Measurements from ENCODE around the gene BRIP1.
"Not testable (repeated sequence)": the region's sequence is repeated elsewhere in the genome, so short reads cannot be mapped to it uniquely, and the experiment has no call there.

The BRIP1 gene

GRCh38 chr17:61670691-61671090, 192.6 kb downstream of the BRIP1 start:
- no peak for DNase-seq (ENCODE audit: low read depth in 2 of 3, low spot score in 1 of 3)

- no peak for DNase-seq (ENCODE audit: low read depth in 2 of 3, low spot score in 1 of 3)
These were observed 193.8 kb downstream of the BRIP1 start for GRCh38 chr17:61669522-61669921.

- DNase-seq (ENCODE audit: low read depth in 2 of 3, low spot score in 1 of 3), result no peak
These were observed 194.8 kb downstream of the BRIP1 start for GRCh38 chr17:61668486-61668885.

- not testable (repeated sequence) for DNase-seq (ENCODE audit: low read depth in 2 of 3, low spot score in 1 of 3)
These were observed 196.8 kb downstream of the BRIP1 start for GRCh38 chr17:61666406-61667088.

DNA sequence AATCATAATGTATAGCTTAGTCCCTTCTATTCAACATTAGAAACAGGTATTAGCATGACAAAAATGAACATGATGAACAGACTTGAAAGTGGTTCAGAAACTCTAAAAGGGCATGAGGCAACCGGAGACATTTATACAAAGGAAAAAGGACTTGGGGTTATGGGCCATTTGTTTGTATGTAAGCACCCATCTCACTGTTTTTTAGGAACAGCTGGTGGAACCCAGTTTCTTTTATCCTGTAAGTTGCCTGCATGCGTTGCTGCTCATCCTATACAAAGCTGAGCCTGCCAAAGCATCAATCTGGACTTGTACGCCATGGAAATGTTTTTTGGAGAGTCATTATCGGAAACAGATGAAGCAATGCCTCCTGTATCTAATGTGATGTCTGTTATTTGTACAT, 200.0 kb downstream of the BRIP1 start:
- no peak for DNase-seq (ENCODE audit: low read depth in 2 of 3, low spot score in 1 of 3)

DNA sequence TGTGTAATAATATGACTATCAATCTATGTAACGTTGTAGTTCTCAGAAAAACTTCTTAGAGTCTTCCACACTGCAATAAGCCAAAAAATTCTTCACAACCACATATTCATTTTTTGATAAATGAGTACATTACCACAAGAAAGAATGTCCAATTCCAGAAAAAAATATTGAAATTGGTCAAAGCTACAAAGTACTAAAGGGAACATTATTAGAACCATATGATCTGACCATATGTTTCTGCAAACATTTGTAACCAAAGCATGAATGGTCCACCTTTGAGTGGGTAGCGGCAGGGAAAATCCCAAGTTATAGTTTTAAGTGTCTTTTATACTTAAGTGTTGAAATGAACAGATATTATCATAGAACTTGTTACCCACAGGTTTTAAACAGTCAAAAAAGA, 200.6 kb downstream of the BRIP1 start:
- no peak for DNase-seq (ENCODE audit: low read depth in 2 of 3, low spot score in 1 of 3)

DNA sequence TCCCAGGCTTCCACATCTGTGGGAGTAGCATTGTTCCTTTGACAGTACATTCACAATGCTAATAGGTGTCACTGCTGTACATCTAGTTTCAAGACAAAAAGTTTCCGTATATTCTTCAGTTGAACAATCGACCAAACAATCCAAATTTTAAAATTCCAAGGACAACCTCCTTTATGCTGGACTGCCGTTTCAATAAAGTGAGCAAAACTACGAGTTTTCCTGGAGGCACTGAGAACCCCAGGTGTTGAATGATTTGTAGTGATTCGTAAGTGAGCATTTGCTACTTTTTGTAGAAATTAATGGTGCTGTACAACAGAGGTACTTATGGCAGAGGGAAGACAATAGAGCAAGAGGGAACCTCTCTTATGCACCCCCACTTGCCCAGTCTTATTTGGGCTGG, 201.1 kb downstream of the BRIP1 start:
- no peak for DNase-seq (ENCODE audit: low read depth in 2 of 3, low spot score in 1 of 3)

- no peak for DNase-seq (ENCODE audit: low read depth in 2 of 3, low spot score in 1 of 3)
These were observed 202.4 kb downstream of the BRIP1 start for GRCh38 chr17:61660746-61661485.

- DNase-seq (ENCODE audit: low read depth in 2 of 3, low spot score in 1 of 3), result no peak
These were observed 203.9 kb downstream of the BRIP1 start for GRCh38 chr17:61659437-61659836.

DNA sequence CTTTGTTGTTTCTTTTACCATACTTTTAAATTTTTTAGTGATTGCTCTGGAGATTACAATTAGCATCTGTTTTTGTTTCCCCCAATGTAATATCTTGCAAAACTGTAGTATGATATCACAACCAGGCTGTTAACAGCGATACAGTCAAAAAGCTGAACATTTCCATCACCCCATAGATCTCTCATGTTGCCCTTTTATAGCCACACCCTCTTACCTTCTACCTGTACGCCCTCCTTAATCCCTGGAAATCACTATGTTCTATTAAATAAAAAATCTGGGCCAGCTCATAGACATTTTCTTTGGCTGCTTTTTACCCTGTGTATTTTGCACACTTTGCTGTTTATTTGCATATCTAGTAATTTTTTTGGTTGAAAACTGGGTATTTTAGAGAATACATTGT, 205.1 kb downstream of the BRIP1 start:
- no peak for DNase-seq (ENCODE audit: low read depth in 2 of 3, low spot score in 1 of 3)

DNA sequence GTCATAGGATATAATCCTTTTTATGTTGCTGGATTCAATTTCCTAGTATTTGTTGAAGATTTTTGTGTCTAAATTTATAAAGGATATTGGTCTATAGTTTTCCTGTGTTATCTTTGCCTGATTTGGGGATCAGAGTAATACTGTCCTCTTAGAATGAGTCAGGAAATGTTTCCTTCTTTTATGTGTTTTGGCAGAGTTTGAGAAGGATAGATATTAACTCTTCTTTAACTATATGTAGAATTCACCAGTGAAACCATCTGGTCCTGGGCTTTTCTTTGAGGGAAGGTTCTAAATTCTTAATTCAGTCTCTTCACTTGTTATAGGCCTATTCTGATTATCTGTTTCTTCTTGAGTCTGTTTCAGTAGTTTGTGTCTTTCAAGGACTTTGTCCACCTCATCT, 206.0 kb downstream of the BRIP1 start:
- no peak for DNase-seq (ENCODE audit: low read depth in 2 of 3, low spot score in 1 of 3)

- DNase-seq (ENCODE audit: low read depth in 2 of 3, low spot score in 1 of 3), result no peak
These were observed 206.6 kb downstream of the BRIP1 start for GRCh38 chr17:61656721-61657217.

GRCh38 chr17:61650749-61651148, 212.6 kb downstream of the BRIP1 start:
- DNase-seq (ENCODE audit: low read depth in 2 of 3, low spot score in 1 of 3), result no peak

- DNase-seq (ENCODE audit: low read depth in 2 of 3, low spot score in 1 of 3), result no peak
These were observed 214.7 kb downstream of the BRIP1 start for GRCh38 chr17:61648587-61648986.

- DNase-seq (ENCODE audit: low read depth in 2 of 3, low spot score in 1 of 3), result no peak
These were observed 216.3 kb downstream of the BRIP1 start for GRCh38 chr17:61647047-61647446.

GRCh38 chr17:61646482-61646881, 216.8 kb downstream of the BRIP1 start:
- no peak for DNase-seq (ENCODE audit: low read depth in 2 of 3, low spot score in 1 of 3)

GRCh38 chr17:61645920-61646319, 217.4 kb downstream of the BRIP1 start:
- no peak for DNase-seq (ENCODE audit: low read depth in 2 of 3, low spot score in 1 of 3)

- no peak for DNase-seq (ENCODE audit: low read depth in 2 of 3, low spot score in 1 of 3)
These were observed 218.2 kb downstream of the BRIP1 start for GRCh38 chr17:61644800-61645774.

- DNase-seq (ENCODE audit: low read depth in 2 of 3, low spot score in 1 of 3), result no peak
These were observed 220.6 kb downstream of the BRIP1 start for GRCh38 chr17:61642768-61643167.

DNA sequence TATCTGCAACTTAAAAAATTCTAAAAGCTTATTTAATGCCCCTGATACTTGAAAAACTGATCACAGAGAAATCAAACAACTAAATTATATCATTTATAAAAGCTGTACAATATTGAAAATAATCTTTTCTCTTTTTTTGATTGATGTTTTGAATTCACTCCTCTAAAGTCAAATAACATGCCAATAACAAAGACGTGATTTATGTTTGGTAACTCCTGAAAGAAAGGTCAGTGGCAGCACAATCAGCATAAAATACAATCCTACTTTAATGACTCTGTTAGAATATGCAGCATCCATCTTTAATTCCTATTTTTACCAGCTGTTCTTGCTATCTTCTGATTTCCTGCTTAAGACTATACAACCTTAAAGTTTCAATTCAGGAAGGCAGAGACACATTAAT, 221.6 kb downstream of the BRIP1 start:
- no peak for DNase-seq (ENCODE audit: low read depth in 2 of 3, low spot score in 1 of 3)

- DNase-seq (ENCODE audit: low read depth in 2 of 3, low spot score in 1 of 3), result no peak
These were observed 222.2 kb downstream of the BRIP1 start for GRCh38 chr17:61641084-61641483.
